ENCODE results near the gene KLHL29.

Gene KLHL29

GRCh38 chr2:23703037-23703582 lies 318.1 kb downstream of the KLHL29 start:
- no peak overlapping the region for H3K4me3 ChIP-seq (ENCODE audit: low read depth, low read length)
- TF ChIP-seq CTCF (IDR thresholded peaks at IDR 0.05; ENCODE audit: low read depth, low read length), result no peak
- no peak for DNase-seq (ENCODE audit: low read depth)

- DNase-seq (ENCODE audit: low read depth), result no peak
- no peak overlapping the region for H3K4me3 ChIP-seq (ENCODE audit: low read depth, low read length)
- TF ChIP-seq CTCF (IDR thresholded peaks at IDR 0.05; ENCODE audit: low read depth, low read length), result no peak
- TF ChIP-seq MAX (IDR thresholded peaks at IDR 0.05; ENCODE audit: low read depth, low read length), result no peak
- TF ChIP-seq POLR2A (IDR thresholded peaks at IDR 0.05; ENCODE audit: extremely low read depth, insufficient read length), result no peak
- TF ChIP-seq MYC (IDR thresholded peaks at IDR 0.05; ENCODE audit: low read depth, low read length), result no peak
Measured at GRCh38 chr2:23703583-23704385, 318.8 kb downstream of the KLHL29 start.

GRCh38 chr2:23705771-23706612 lies 321.0 kb downstream of the KLHL29 start:
- no peak for DNase-seq (ENCODE audit: low read depth)
- H3K4me3 ChIP-seq (ENCODE audit: low read depth, low read length), result no peak overlapping the region
- TF ChIP-seq POLR2A (IDR thresholded peaks at IDR 0.05; ENCODE audit: extremely low read depth, insufficient read length) (no peak), CTCF (IDR thresholded peaks at IDR 0.05; ENCODE audit: low read depth, low read length) (no peak), MAX (IDR thresholded peaks at IDR 0.05; ENCODE audit: low read depth, low read length) (no peak), MYC (IDR thresholded peaks at IDR 0.05; ENCODE audit: low read depth, low read length) (no peak)

GRCh38 chr2:23706613-23707078 lies 321.7 kb downstream of the KLHL29 start:
- DNase-seq (ENCODE audit: low read depth), result no peak
- no peak overlapping the region for H3K4me3 ChIP-seq (ENCODE audit: low read depth, low read length)
- TF ChIP-seq POLR2A (IDR thresholded peaks at IDR 0.05; ENCODE audit: extremely low read depth, insufficient read length) (no peak), CTCF (IDR thresholded peaks at IDR 0.05; ENCODE audit: low read depth, low read length) (no peak), MYC (IDR thresholded peaks at IDR 0.05; ENCODE audit: low read depth, low read length) (no peak), MAX (IDR thresholded peaks at IDR 0.05; ENCODE audit: low read depth, low read length) (no peak)

- no peak for DNase-seq (ENCODE audit: low read depth)
- H3K4me3 ChIP-seq (ENCODE audit: low read depth, low read length), result no peak overlapping the region
- TF ChIP-seq POLR2A (IDR thresholded peaks at IDR 0.05; ENCODE audit: extremely low read depth, insufficient read length), result no peak
- TF ChIP-seq CTCF (IDR thresholded peaks at IDR 0.05; ENCODE audit: low read depth, low read length), result no peak
- no peak for TF ChIP-seq MYC (IDR thresholded peaks at IDR 0.05; ENCODE audit: low read depth, low read length)
- TF ChIP-seq MAX (IDR thresholded peaks at IDR 0.05; ENCODE audit: low read depth, low read length), result no peak
Measured at GRCh38 chr2:23707096-23707495, 322.1 kb downstream of the KLHL29 start.

All from NB4 (cell line).